Measurements from ENCODE around the gene ERBIN.

GRCh38 chr5:66129144-66129543 is 202.8 kb downstream of the ERBIN start:
- TF ChIP-seq POLR2A (IDR thresholded peaks at IDR 0.05; ENCODE audit: low read depth, low read length): no peak
- no peak for TF ChIP-seq PAX5 (IDR thresholded peaks at IDR 0.05; ENCODE audit: insufficient read depth, low read length, severe bottlenecking)
- TF ChIP-seq POLR2AphosphoS5 (IDR thresholded peaks at IDR 0.05; ENCODE audit: low read depth, low read length): no peak
- no peak for TF ChIP-seq TAF1 (IDR thresholded peaks at IDR 0.05; ENCODE audit: low read depth, low read length)
